Gastrocnemius medialis (tissue), 4 donors: Measurements from ENCODE around the gene ESRRB.

Experiments
- CTCF ChIP-seq, 5 experiments: fragments of 450-650 bp in 3 of 5; fragments of 200-600 bp in 2 of 5; sonication (generic) in 2 of 5; IDR thresholded peaks in 4 of 5; conservative IDR thresholded peaks in 1 of 5; 1 replicate in 4 of 5; 2 replicates in 1 of 5; pipeline ENCODE4 v1.5.1; 2016 to 2019; ENCODE audit warnings: antibody characterized with exemption in 5 of 5, mild to moderate bottlenecking in 3 of 5, moderate library complexity in 3 of 5
- POLR2A ChIP-seq, 2 donors: fragments of 450-650 bp; IDR thresholded peaks; one replicate each; pipeline ENCODE4 v1.6.1; 2017; ENCODE audit warnings: antibody characterized with exemption in 2 of 2, mild to moderate bottlenecking in 2 of 2, moderate library complexity in 2 of 2

- no peak for TF ChIP-seq POLR2A (IDR thresholded peaks at IDR 0.05)
- TF ChIP-seq CTCF (IDR thresholded peaks at IDR 0.05 in 4 of 5, conservative IDR thresholded peaks at IDR 0.05 in 1 of 5), result no peak
Measured at GRCh38 chr14:76389841-76390240, 13.9 kb downstream of the ESRRB start.
